ENCODE results near the gene WDR73.

- TF ChIP-seq POLR2AphosphoS5 (IDR thresholded peaks at IDR 0.05) = no peak
- no peak for TF ChIP-seq POLR2A (IDR thresholded peaks at IDR 0.05)
- no peak for TF ChIP-seq CTCF (IDR thresholded peaks at IDR 0.05)
- no peak for TF ChIP-seq EP300 (IDR thresholded peaks at IDR 0.05)
These were observed 16.0 kb downstream of the WDR73 start for GRCh38 chr15:84638103-84638502.

Data from upper lobe of left lung (tissue), 4 donors.